Keratinocyte (primary cell): Measurements from ENCODE around the gene PAX5.
A peak's percentile ranks its signal among the peaks of the same experiment; 100 is the strongest.

Experiments used
- EZH2 ChIP-seq: IDR thresholded peaks from one replicate; pipeline ENCODE4 v1.6.1; 2012; ENCODE audit warnings: inconsistent platforms, mild to moderate bottlenecking, low read length, moderate library complexity
- TF ChIP-seq, protein P1 (sequence below), 3 experiments: IDR thresholded peaks in 1 of 3; conservative IDR thresholded peaks in 1 of 3; optimal IDR thresholded peaks in 1 of 3; 2 replicates in 2 of 3; 3 replicates in 1 of 3; pipeline versions ENCODE3 to v1.5.1; 2011; ENCODE audit warnings: low read length in 3 of 3, mild to moderate bottlenecking in 3 of 3, moderate library complexity in 2 of 3, control low read depth in 1 of 3, inconsistent platforms in 1 of 3; ENCODE audit not compliant: insufficient read depth in 2 of 3; ENCODE audit errors: extremely low read depth in 1 of 3

GRCh38 chr9:36788534-36788933 is 245.5 kb downstream of the PAX5 start:
- TF ChIP-seq, protein P1, sequence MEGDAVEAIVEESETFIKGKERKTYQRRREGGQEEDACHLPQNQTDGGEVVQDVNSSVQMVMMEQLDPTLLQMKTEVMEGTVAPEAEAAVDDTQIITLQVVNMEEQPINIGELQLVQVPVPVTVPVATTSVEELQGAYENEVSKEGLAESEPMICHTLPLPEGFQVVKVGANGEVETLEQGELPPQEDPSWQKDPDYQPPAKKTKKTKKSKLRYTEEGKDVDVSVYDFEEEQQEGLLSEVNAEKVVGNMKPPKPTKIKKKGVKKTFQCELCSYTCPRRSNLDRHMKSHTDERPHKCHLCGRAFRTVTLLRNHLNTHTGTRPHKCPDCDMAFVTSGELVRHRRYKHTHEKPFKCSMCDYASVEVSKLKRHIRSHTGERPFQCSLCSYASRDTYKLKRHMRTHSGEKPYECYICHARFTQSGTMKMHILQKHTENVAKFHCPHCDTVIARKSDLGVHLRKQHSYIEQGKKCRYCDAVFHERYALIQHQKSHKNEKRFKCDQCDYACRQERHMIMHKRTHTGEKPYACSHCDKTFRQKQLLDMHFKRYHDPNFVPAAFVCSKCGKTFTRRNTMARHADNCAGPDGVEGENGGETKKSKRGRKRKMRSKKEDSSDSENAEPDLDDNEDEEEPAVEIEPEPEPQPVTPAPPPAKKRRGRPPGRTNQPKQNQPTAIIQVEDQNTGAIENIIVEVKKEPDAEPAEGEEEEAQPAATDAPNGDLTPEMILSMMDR (optimal IDR thresholded peaks at IDR 0.05 in 1 of 3, IDR thresholded peaks at IDR 0.05 in 1 of 3, conservative IDR thresholded peaks at IDR 0.05 in 1 of 3; ENCODE audit: extremely low read depth in 1 of 3, insufficient read depth in 2 of 3, low read length in 3 of 3): peak; percentile 13 to 55 (median 52)
- no peak for TF ChIP-seq EZH2
